GM19438 (cell line): ENCODE data around the gene ZNF324.
"Not testable (repeated sequence)": the region's sequence is repeated elsewhere in the genome, so short reads cannot be mapped to it uniquely, and the experiment has no call there.

Source experiments
- ATAC-seq: cut with Tn5 transposase; IDR thresholded peaks from one replicate; pipeline ENCODE4 v1.9.1; 2021; ENCODE audit warnings: low read depth; ENCODE audit not compliant: unreplicated experiment

ZNF324 gene

GRCh38 chr19:58466760-58467589 is at the start of gene ZNF324:
TSS of gene ZNF324 (plus strand) at chr19:58467080. CDS start at chr19:58469186, 2,106 bp downstream.
- ATAC-seq: peak; percentile 77

GRCh38 chr19:58428617-58429016 is 38.3 kb upstream of the ZNF324 start:
- no peak for ATAC-seq

GRCh38 chr19:58429745-58430144 is 37.1 kb upstream of the ZNF324 start:
- no peak for ATAC-seq

- no peak for ATAC-seq
Observed at GRCh38 chr19:58434217-58434616, 32.7 kb upstream of the ZNF324 start.

GRCh38 chr19:58439576-58440554 is 27.0 kb upstream of the ZNF324 start, which contains the start of gene ZNF132:
TSS of gene ZNF132 (minus strand) at chr19:58440153. CDS start at chr19:58439821, 332 bp downstream.
- ATAC-seq: peak; percentile 96

GRCh38 chr19:58440556-58440955 is 26.3 kb upstream of the ZNF324 start:
- ATAC-seq: no peak

GRCh38 chr19:58442986-58443385 is 23.9 kb upstream of the ZNF324 start:
- not testable (repeated sequence) for ATAC-seq

- ATAC-seq: not testable (repeated sequence)
Observed at GRCh38 chr19:58448860-58449259, 18.0 kb upstream of the ZNF324 start.

- not testable (repeated sequence) for ATAC-seq
Observed at GRCh38 chr19:58449980-58450379, 16.9 kb upstream of the ZNF324 start.

GRCh38 chr19:58450856-58451357 is 16.0 kb upstream of the ZNF324 start:
- peak; percentile 7 for ATAC-seq

- peak; percentile 93 for ATAC-seq
Observed at GRCh38 chr19:58451358-58452101, 15.3 kb upstream of the ZNF324 start, which contains the start of gene ZNF324B. TSS of gene ZNF324B (plus strand) at chr19:58451622. CDS start at chr19:58453702, 2,080 bp downstream.

GRCh38 chr19:58453743-58454142 is 13.1 kb upstream of the ZNF324 start:
- no peak for ATAC-seq

- no peak for ATAC-seq
Observed at GRCh38 chr19:58455306-58455705, 11.6 kb upstream of the ZNF324 start.

GRCh38 chr19:58456111-58456510 is 10.8 kb upstream of the ZNF324 start:
- no peak for ATAC-seq

GRCh38 chr19:58460039-58460438 is 6.8 kb upstream of the ZNF324 start:
- no peak for ATAC-seq

GRCh38 chr19:58466089-58466759 is 656 bp upstream of the ZNF324 start:
- ATAC-seq: peak; percentile 28

- ATAC-seq: no peak
Observed at GRCh38 chr19:58468216-58468839, 1.4 kb downstream of the ZNF324 start.

GRCh38 chr19:58469241-58470013 is 2.5 kb downstream of the ZNF324 start:
- no peak for ATAC-seq
